ENCODE measurements around the gene HRH3. TPM values are rescaled to one million over a fixed set of nuclear protein-coding genes. Genes with fewer than 3 reads are reported as not detected.

HRH3 gene
- total RNA-seq, 4 donors from 2014 or later: not detected

- no peak for DNase-seq (ENCODE audit: low spot score)
- no peak for TF ChIP-seq CTCF (IDR thresholded peaks at IDR 0.05)
- ATAC-seq (ENCODE audit: low FRiP score): no peak
These were observed 33.3 kb upstream of the HRH3 start for GRCh38 chr20:62253398-62253797.

GRCh38 chr20:62252342-62252966, 32.4 kb upstream of the HRH3 start:
- TF ChIP-seq CTCF (IDR thresholded peaks at IDR 0.05): no peak
- no peak for DNase-seq (ENCODE audit: low spot score)

GRCh38 chr20:62248890-62249560, 28.9 kb upstream of the HRH3 start:
- DNase-seq (ENCODE audit: low spot score) (no peak), ATAC-seq (ENCODE audit: low FRiP score) (no peak)
- TF ChIP-seq CTCF (IDR thresholded peaks at IDR 0.05): no peak

More at GRCh38 chr20:62252342-62252966, 32.4 kb upstream of the HRH3 start:
- ATAC-seq (ENCODE audit: low FRiP score): no peak

GRCh38 chr20:62246872-62247652, 27.0 kb upstream of the HRH3 start:
- no peak for DNase-seq (ENCODE audit: low spot score)
- ATAC-seq (ENCODE audit: low FRiP score): no peak
- no peak for TF ChIP-seq CTCF (IDR thresholded peaks at IDR 0.05)

- DNase-seq (ENCODE audit: low spot score) (no peak), ATAC-seq (ENCODE audit: low FRiP score) (no peak)
- TF ChIP-seq CTCF (IDR thresholded peaks at IDR 0.05): no peak
These were observed 26.4 kb upstream of the HRH3 start for GRCh38 chr20:62246431-62246830.

GRCh38 chr20:62245911-62246280, 25.8 kb upstream of the HRH3 start:
- ATAC-seq (ENCODE audit: low FRiP score) (no peak), DNase-seq (ENCODE audit: low spot score) (no peak)
- no peak for TF ChIP-seq CTCF (IDR thresholded peaks at IDR 0.05)

Measured in omental fat pad (tissue), 4 donors.